Activated CD8-positive, alpha-beta T cell treated with anti-CD3 and anti-CD28 coated beads for 36 hours (primary cell): ENCODE results near the gene RALGAPB. TPM values are rescaled to one million over a fixed set of nuclear protein-coding genes. Genes with fewer than 3 reads are reported as not detected.

Experiments used
- ATAC-seq: fragments of 200-7000 bp; cut with Tn5 transposase; one replicate; pipeline ENCODE4 v1.10.0; 2021; ENCODE audit warnings: mild to moderate bottlenecking, moderate library complexity
- CTCF ChIA-PET: fragments of 350-600 bp; sonication (Branson Sonifier 250); formaldehyde crosslinking; loops from one replicate; lab custom pipeline; 2021; ENCODE audit warnings: antibody characterized with exemption; lab: Charles Lee
- POLR2A ChIA-PET: fragments of 350-600 bp; sonication (Branson Sonifier 250); formaldehyde crosslinking; loops from one replicate; lab custom pipeline; 2021; ENCODE audit warnings: antibody characterized with exemption; lab: Charles Lee
- DNase-seq: peaks from one replicate; pipeline ENCODE4 v3.0.0-alpha.2; 2020
- H3K27ac Mint-ChIP-seq: one replicate; pipeline ENCODE4 v1.8.0; 2021; ENCODE audit warnings: mild to moderate bottlenecking, mixed read lengths
- H3K27me3 Mint-ChIP-seq: one replicate; pipeline ENCODE4 v1.8.0; 2021; ENCODE audit warnings: mixed read lengths
- H3K36me3 Mint-ChIP-seq: one replicate; pipeline ENCODE4 v1.8.0; 2021; ENCODE audit warnings: low read depth, mixed read lengths
- H3K4me1 Mint-ChIP-seq: one replicate; pipeline ENCODE4 v1.8.0; 2021; ENCODE audit warnings: low read depth, mixed read lengths
- H3K4me3 Mint-ChIP-seq: one replicate; pipeline ENCODE4 v1.8.0; 2021; ENCODE audit warnings: mild to moderate bottlenecking, moderate library complexity, mixed read lengths
- H3K9me3 Mint-ChIP-seq: one replicate; pipeline ENCODE4 v1.8.0; 2021; ENCODE audit warnings: mixed read lengths
- CTCF ChIP-seq: fragments of 200-600 bp; IDR thresholded peaks from one replicate; pipeline ENCODE4 v1.8.0; 2022; ENCODE audit warnings: antibody characterized with exemption, mild to moderate bottlenecking
- intact Hi-C: fragments of 100-400 bp; cut with micrococcal nuclease; formaldehyde crosslinking; loops from one replicate; pipeline ENCODE4 v1.10.0; 2022
- total RNA-seq, 2 experiments: library from RNA; stranded (reverse); gene quantifications; one replicate each; pipeline ENCODE4 v1.2.3, GENCODE V29; 2021

The RALGAPB gene
- total RNA-seq, 2 experiments from 2014 or later: 19.8 to 21.3 TPM

GRCh38 chr20:38547288-38548085 is 74.8 kb downstream of the RALGAPB start:
- DNase-seq (no peak), ATAC-seq (no peak)
- no peak for TF ChIP-seq CTCF
- Mint-ChIP-seq H3K4me1 (peaks cover 7% of the 10 kb centered on the region), H3K27ac (no peak overlapping the region), H3K36me3 (peaks cover 26% of the 10 kb centered on the region), H3K4me3 (no peak overlapping the region), H3K27me3 (no peaks in the 10 kb centered on the region), H3K9me3 (no peaks in the 10 kb centered on the region)
- ChIA-PET POLR2A (no interaction called here), CTCF (no interaction called here)
- intact Hi-C loops: no loop called here

GRCh38 chr20:38548356-38549083 is 75.9 kb downstream of the RALGAPB start:
- H3K4me1 Mint-ChIP-seq: peaks cover 7% of the 10 kb centered on the region
- intact Hi-C loops: no loop called here
- no peak overlapping the region for H3K4me3 Mint-ChIP-seq
- H3K27me3 Mint-ChIP-seq: no peaks in the 10 kb centered on the region
- H3K9me3 Mint-ChIP-seq: no peaks in the 10 kb centered on the region
- POLR2A ChIA-PET: no interaction called here
- TF ChIP-seq CTCF: no peak
- no peak overlapping the region for H3K27ac Mint-ChIP-seq
- CTCF ChIA-PET: no interaction called here
- no peak for ATAC-seq
- DNase-seq: no peak
- peaks cover 20% of the 10 kb centered on the region for H3K36me3 Mint-ChIP-seq

GRCh38 chr20:38550274-38550673 is 77.6 kb downstream of the RALGAPB start:
- H3K4me3 Mint-ChIP-seq: no peak overlapping the region
- H3K4me1 Mint-ChIP-seq: peaks cover 7% of the 10 kb centered on the region
- TF ChIP-seq CTCF: peak; percentile 28
- ATAC-seq: peak; percentile 42
- peaks cover 28% of the 10 kb centered on the region for H3K36me3 Mint-ChIP-seq
- intact Hi-C loops: no loop called here
- ChIA-PET CTCF (interaction anchor here (0.8 to 1.9 kb wide), 3 partner anchors 10 to 104 kb away, joined by 3 to 5 read pairs (median 4); no protein-coding TSS in a partner anchor), POLR2A (no interaction called here)
- peak; percentile 9 for DNase-seq
- H3K27me3 Mint-ChIP-seq: no peaks in the 10 kb centered on the region
- no peaks in the 10 kb centered on the region for H3K9me3 Mint-ChIP-seq
- no peak overlapping the region for H3K27ac Mint-ChIP-seq

- no peak for TF ChIP-seq CTCF
- Mint-ChIP-seq H3K27me3 (no peaks in the 10 kb centered on the region), H3K27ac (no peak overlapping the region), H3K9me3 (no peaks in the 10 kb centered on the region), H3K4me3 (no peak overlapping the region), H3K4me1 (peaks cover 7% of the 10 kb centered on the region), H3K36me3 (peaks cover 25% of the 10 kb centered on the region)
- ChIA-PET CTCF (interaction anchor here (0.8 to 1.9 kb wide), 3 partner anchors 10 to 105 kb away, joined by 3 to 5 read pairs (median 4); no protein-coding TSS in a partner anchor), POLR2A (no interaction called here)
- intact Hi-C loops: no loop called here
- DNase-seq (no peak), ATAC-seq (no peak)
Measured at GRCh38 chr20:38551056-38551626, 78.5 kb downstream of the RALGAPB start.

- Mint-ChIP-seq H3K9me3 (no peaks in the 10 kb centered on the region), H3K27ac (no peak overlapping the region), H3K27me3 (no peaks in the 10 kb centered on the region), H3K4me1 (no peaks in the 10 kb centered on the region), H3K4me3 (no peak overlapping the region), H3K36me3 (peaks cover 25% of the 10 kb centered on the region)
- ATAC-seq: no peak
- CTCF ChIA-PET: no interaction called here
- intact Hi-C loops: no loop called here
- no peak for DNase-seq
- POLR2A ChIA-PET: no interaction called here
- no peak for TF ChIP-seq CTCF
Measured at GRCh38 chr20:38554986-38555385, 82.3 kb downstream of the RALGAPB start.
